ENCODE results near the gene POU2F2.

Gene POU2F2

GRCh38 chr19:42132030-42132628, at the start of gene POU2F2:
Gene POU2F2 (minus strand): TSS chr19:42132446. CDS start chr19:42132411, 35 bp downstream.
- peak; percentile 68 for DNase-seq (ENCODE audit: low read depth)

- no peak for DNase-seq (ENCODE audit: low read depth)
These were observed 46.8 kb upstream of the POU2F2 start for GRCh38 chr19:42178791-42179674.

- no peak for DNase-seq (ENCODE audit: low read depth)
These were observed 45.4 kb upstream of the POU2F2 start for GRCh38 chr19:42177686-42178019.

GRCh38 chr19:42176990-42177685, 44.9 kb upstream of the POU2F2 start:
- DNase-seq (ENCODE audit: low read depth): peak; percentile 31

GRCh38 chr19:42176649-42176989, 44.4 kb upstream of the POU2F2 start:
- no peak for DNase-seq (ENCODE audit: low read depth)

- DNase-seq (ENCODE audit: low read depth): no peak
These were observed 43.9 kb upstream of the POU2F2 start for GRCh38 chr19:42175952-42176648.

GRCh38 chr19:42174958-42175734, 42.9 kb upstream of the POU2F2 start:
- no peak for DNase-seq (ENCODE audit: low read depth)

GRCh38 chr19:42174188-42174587, 41.9 kb upstream of the POU2F2 start:
- no peak for DNase-seq (ENCODE audit: low read depth)

- DNase-seq (ENCODE audit: low read depth): no peak
These were observed 41.4 kb upstream of the POU2F2 start for GRCh38 chr19:42173695-42174094.

GRCh38 chr19:42172261-42172660, 40.0 kb upstream of the POU2F2 start:
- no peak for DNase-seq (ENCODE audit: low read depth)

- DNase-seq (ENCODE audit: low read depth): no peak
These were observed 38.5 kb upstream of the POU2F2 start for GRCh38 chr19:42170715-42171114.

- no peak for DNase-seq (ENCODE audit: low read depth)
These were observed 37.5 kb upstream of the POU2F2 start for GRCh38 chr19:42169486-42170413.

GRCh38 chr19:42168206-42168605, 36.0 kb upstream of the POU2F2 start:
- DNase-seq (ENCODE audit: low read depth): no peak

- DNase-seq (ENCODE audit: low read depth): no peak
These were observed 34.1 kb upstream of the POU2F2 start for GRCh38 chr19:42166316-42166715.

GRCh38 chr19:42165146-42165545, 32.9 kb upstream of the POU2F2 start:
- DNase-seq (ENCODE audit: low read depth): no peak

GRCh38 chr19:42161616-42162263, 29.5 kb upstream of the POU2F2 start:
- no peak for DNase-seq (ENCODE audit: low read depth)

GRCh38 chr19:42159942-42160341, 27.7 kb upstream of the POU2F2 start:
- no peak for DNase-seq (ENCODE audit: low read depth)

GRCh38 chr19:42158926-42159325, 26.7 kb upstream of the POU2F2 start:
- no peak for DNase-seq (ENCODE audit: low read depth)

GRCh38 chr19:42156571-42156970, 24.3 kb upstream of the POU2F2 start:
- no peak for DNase-seq (ENCODE audit: low read depth)

- DNase-seq (ENCODE audit: low read depth): no peak
These were observed 23.6 kb upstream of the POU2F2 start for GRCh38 chr19:42155796-42156195.

Measured in stimulated activated CD8-positive, alpha-beta memory T cell treated with anti-CD3 and anti-CD28 coated beads, Interleukin-7, amount 100 ng/mL, for 24 hours (primary cell).